ENCODE data around the gene TMEM41A.

GRCh38 chr3:185521349-185522138 is 22.7 kb upstream of the TMEM41A start:
- TF ChIP-seq, protein P1, sequence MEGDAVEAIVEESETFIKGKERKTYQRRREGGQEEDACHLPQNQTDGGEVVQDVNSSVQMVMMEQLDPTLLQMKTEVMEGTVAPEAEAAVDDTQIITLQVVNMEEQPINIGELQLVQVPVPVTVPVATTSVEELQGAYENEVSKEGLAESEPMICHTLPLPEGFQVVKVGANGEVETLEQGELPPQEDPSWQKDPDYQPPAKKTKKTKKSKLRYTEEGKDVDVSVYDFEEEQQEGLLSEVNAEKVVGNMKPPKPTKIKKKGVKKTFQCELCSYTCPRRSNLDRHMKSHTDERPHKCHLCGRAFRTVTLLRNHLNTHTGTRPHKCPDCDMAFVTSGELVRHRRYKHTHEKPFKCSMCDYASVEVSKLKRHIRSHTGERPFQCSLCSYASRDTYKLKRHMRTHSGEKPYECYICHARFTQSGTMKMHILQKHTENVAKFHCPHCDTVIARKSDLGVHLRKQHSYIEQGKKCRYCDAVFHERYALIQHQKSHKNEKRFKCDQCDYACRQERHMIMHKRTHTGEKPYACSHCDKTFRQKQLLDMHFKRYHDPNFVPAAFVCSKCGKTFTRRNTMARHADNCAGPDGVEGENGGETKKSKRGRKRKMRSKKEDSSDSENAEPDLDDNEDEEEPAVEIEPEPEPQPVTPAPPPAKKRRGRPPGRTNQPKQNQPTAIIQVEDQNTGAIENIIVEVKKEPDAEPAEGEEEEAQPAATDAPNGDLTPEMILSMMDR (IDR thresholded peaks at IDR 0.05; ENCODE audit: low read length) = no peak
- TF ChIP-seq EZH2phosphoT487 (IDR thresholded peaks at IDR 0.05; ENCODE audit: low read length) = no peak

Data from MM.1S (cell line).